ENCODE results near the gene JARID2. TPM values are rescaled to one million over a fixed set of nuclear protein-coding genes. Genes with fewer than 3 reads are reported as not detected.
A peak's percentile ranks its signal among the peaks of the same experiment; 100 is the strongest.

The JARID2 gene
- total RNA-seq, 4 donors from 2014 or later, result 12.1 to 33.8 (median 17.0) TPM

- Histone ChIP-seq H3K36me3 (no peaks in the 10 kb centered on the region), H3K4me3 (no peak overlapping the region), H3K27ac (no peak overlapping the region), H3K9me3 (no peaks in the 10 kb centered on the region), H3K4me1 (peaks cover 0 to 30% (median 2%) of the 10 kb centered on the region in 4 donors), H3K27me3 (no peaks in the 10 kb centered on the region)
- no peak for DNase-seq
- TF ChIP-seq POLR2A (IDR thresholded peaks at IDR 0.05) (no peak), CTCF (IDR thresholded peaks at IDR 0.05) (no peak)
Observed at GRCh38 chr6:15282334-15282733, 36.5 kb downstream of the JARID2 start.

GRCh38 chr6:15283986-15284361, 38.1 kb downstream of the JARID2 start:
- no peaks in the 10 kb centered on the region for H3K27me3 ChIP-seq
- H3K36me3 ChIP-seq, result no peaks in the 10 kb centered on the region
- no peaks in the 10 kb centered on the region for H3K9me3 ChIP-seq
- no peak overlapping the region for H3K4me3 ChIP-seq
- H3K27ac ChIP-seq, result no peak overlapping the region
- TF ChIP-seq POLR2A (IDR thresholded peaks at IDR 0.05), result no peak
- TF ChIP-seq CTCF (IDR thresholded peaks at IDR 0.05), result no peak
- H3K4me1 ChIP-seq, result peaks cover 0 to 27% (median 4%) of the 10 kb centered on the region in 4 donors
- DNase-seq, result no peak

GRCh38 chr6:15284743-15285142, 38.9 kb downstream of the JARID2 start:
- H3K36me3 ChIP-seq, result no peaks in the 10 kb centered on the region
- peak in 1 of 3 donors; percentile 17 for DNase-seq
- no peaks in the 10 kb centered on the region for H3K9me3 ChIP-seq
- no peak overlapping the region for H3K27ac ChIP-seq
- TF ChIP-seq POLR2A (IDR thresholded peaks at IDR 0.05), result no peak
- TF ChIP-seq CTCF (IDR thresholded peaks at IDR 0.05), result no peak
- H3K4me1 ChIP-seq, result peaks cover 0 to 24% (median 4%) of the 10 kb centered on the region in 4 donors
- no peak overlapping the region for H3K4me3 ChIP-seq
- no peaks in the 10 kb centered on the region for H3K27me3 ChIP-seq

GRCh38 chr6:15285682-15286294, 39.9 kb downstream of the JARID2 start:
- Histone ChIP-seq H3K4me1 (peaks cover 0 to 13% (median 4%) of the 10 kb centered on the region in 4 donors), H3K27me3 (no peaks in the 10 kb centered on the region), H3K9me3 (no peaks in the 10 kb centered on the region), H3K36me3 (no peaks in the 10 kb centered on the region), H3K4me3 (no peak overlapping the region), H3K27ac (no peak overlapping the region)
- TF ChIP-seq CTCF (IDR thresholded peaks at IDR 0.05) (peak in 2 of 6 experiments; percentile 4 to 7), POLR2A (IDR thresholded peaks at IDR 0.05) (no peak)
- peak in 1 of 3 donors; percentile 43 for DNase-seq

DNA sequence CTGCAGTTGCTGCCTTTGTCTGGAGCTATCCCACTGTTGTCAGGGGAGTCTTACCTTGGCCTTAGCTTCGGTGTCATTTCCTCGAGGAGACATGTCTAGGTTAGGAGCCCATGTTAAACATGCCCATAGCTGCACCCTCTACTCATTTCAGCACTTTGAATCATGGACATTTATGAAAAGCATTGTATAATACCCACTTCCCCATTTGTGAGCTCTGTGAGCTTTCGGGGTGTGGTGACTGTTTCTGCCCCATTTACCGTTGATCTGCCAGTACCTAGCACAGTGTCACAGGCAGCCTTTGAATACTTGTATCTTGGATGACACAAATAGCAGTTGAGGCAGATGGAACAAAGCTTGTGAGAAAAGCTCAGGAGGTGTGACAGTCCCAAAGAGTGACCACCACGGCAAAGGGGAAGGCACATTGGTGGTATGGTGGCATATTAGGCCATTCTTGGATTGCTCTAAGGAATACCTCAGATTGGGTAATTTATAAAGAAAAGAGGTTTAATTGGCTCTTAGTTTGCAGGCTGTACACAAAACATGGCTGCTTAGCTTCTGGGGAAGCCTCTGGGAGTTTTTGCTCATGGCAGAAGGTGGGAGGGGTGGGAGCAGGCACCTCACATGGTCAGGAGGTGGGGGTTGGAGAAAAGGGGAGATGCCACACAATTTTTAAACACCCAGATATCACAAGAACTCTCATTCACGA, 42.0 kb downstream of the JARID2 start:
- no peak overlapping the region for H3K27ac ChIP-seq
- no peak overlapping the region for H3K4me3 ChIP-seq
- H3K9me3 ChIP-seq, result no peaks in the 10 kb centered on the region
- no peaks in the 10 kb centered on the region for H3K36me3 ChIP-seq
- no peak for TF ChIP-seq CTCF (IDR thresholded peaks at IDR 0.05)
- peaks cover 0 to 5% (median 2%) of the 10 kb centered on the region in 4 donors for H3K4me1 ChIP-seq
- no peaks in the 10 kb centered on the region for H3K27me3 ChIP-seq
- peak in 1 of 3 donors; percentile 46 for DNase-seq

All from Peyer's patch (tissue), 4 donors.